GM19452 (cell line): Measurements from ENCODE around the gene ASS1.

Source experiments
- ATAC-seq: cut with Tn5 transposase; IDR thresholded peaks from one replicate; pipeline ENCODE4 v1.9.1; 2021; ENCODE audit not compliant: unreplicated experiment

Gene ASS1

GRCh38 chr9:130471411-130472183, 26.8 kb downstream of the ASS1 start:
- no peak for ATAC-seq

- ATAC-seq, result no peak
Observed at GRCh38 chr9:130472184-130472705, 27.5 kb downstream of the ASS1 start.

GRCh38 chr9:130473009-130473408, 28.2 kb downstream of the ASS1 start:
- ATAC-seq, result no peak

- ATAC-seq, result no peak
Observed at GRCh38 chr9:130473566-130473965, 28.8 kb downstream of the ASS1 start.

GRCh38 chr9:130474106-130474505, 29.3 kb downstream of the ASS1 start:
- ATAC-seq, result no peak

GRCh38 chr9:130476151-130476730, 31.5 kb downstream of the ASS1 start:
- no peak for ATAC-seq

- ATAC-seq, result no peak
Observed at GRCh38 chr9:130477564-130477963, 32.8 kb downstream of the ASS1 start.

- no peak for ATAC-seq
Observed at GRCh38 chr9:130478152-130478551, 33.4 kb downstream of the ASS1 start.

- ATAC-seq, result no peak
Observed at GRCh38 chr9:130478736-130479575, 34.2 kb downstream of the ASS1 start.

- ATAC-seq, result no peak
Observed at GRCh38 chr9:130479587-130479986, 34.8 kb downstream of the ASS1 start.

- ATAC-seq, result no peak
Observed at GRCh38 chr9:130480673-130481072, 35.9 kb downstream of the ASS1 start.

- ATAC-seq, result no peak
Observed at GRCh38 chr9:130482463-130482862, 37.7 kb downstream of the ASS1 start.

GRCh38 chr9:130483371-130483971, 38.7 kb downstream of the ASS1 start:
- ATAC-seq, result no peak

GRCh38 chr9:130484362-130485072, 39.8 kb downstream of the ASS1 start:
- no peak for ATAC-seq

- no peak for ATAC-seq
Observed at GRCh38 chr9:130486103-130486502, 41.3 kb downstream of the ASS1 start.

GRCh38 chr9:130487500-130487899, 42.7 kb downstream of the ASS1 start:
- no peak for ATAC-seq

- ATAC-seq, result no peak
Observed at GRCh38 chr9:130488621-130489330, 44.0 kb downstream of the ASS1 start.

- ATAC-seq, result no peak
Observed at GRCh38 chr9:130490981-130491380, 46.2 kb downstream of the ASS1 start.

GRCh38 chr9:130491830-130492482, 47.2 kb downstream of the ASS1 start:
- ATAC-seq, result no peak
